Activated T-cell treated with anti-CD3 and anti-CD28 coated beads for 1 hour (primary cell): Measurements from ENCODE around the gene PATL1.
"Not testable (repeated sequence)": the region's sequence is repeated elsewhere in the genome, so short reads cannot be mapped to it uniquely, and the experiment has no call there.

Experiments
- DNase-seq: peaks from one replicate; pipeline ENCODE4 v3.0.0-alpha.2; 2020; ENCODE audit warnings: low read depth

PATL1 gene, protein sequence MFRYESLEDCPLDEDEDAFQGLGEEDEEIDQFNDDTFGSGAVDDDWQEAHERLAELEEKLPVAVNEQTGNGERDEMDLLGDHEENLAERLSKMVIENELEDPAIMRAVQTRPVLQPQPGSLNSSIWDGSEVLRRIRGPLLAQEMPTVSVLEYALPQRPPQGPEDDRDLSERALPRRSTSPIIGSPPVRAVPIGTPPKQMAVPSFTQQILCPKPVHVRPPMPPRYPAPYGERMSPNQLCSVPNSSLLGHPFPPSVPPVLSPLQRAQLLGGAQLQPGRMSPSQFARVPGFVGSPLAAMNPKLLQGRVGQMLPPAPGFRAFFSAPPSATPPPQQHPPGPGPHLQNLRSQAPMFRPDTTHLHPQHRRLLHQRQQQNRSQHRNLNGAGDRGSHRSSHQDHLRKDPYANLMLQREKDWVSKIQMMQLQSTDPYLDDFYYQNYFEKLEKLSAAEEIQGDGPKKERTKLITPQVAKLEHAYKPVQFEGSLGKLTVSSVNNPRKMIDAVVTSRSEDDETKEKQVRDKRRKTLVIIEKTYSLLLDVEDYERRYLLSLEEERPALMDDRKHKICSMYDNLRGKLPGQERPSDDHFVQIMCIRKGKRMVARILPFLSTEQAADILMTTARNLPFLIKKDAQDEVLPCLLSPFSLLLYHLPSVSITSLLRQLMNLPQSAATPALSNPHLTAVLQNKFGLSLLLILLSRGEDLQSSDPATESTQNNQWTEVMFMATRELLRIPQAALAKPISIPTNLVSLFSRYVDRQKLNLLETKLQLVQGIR

DNA sequence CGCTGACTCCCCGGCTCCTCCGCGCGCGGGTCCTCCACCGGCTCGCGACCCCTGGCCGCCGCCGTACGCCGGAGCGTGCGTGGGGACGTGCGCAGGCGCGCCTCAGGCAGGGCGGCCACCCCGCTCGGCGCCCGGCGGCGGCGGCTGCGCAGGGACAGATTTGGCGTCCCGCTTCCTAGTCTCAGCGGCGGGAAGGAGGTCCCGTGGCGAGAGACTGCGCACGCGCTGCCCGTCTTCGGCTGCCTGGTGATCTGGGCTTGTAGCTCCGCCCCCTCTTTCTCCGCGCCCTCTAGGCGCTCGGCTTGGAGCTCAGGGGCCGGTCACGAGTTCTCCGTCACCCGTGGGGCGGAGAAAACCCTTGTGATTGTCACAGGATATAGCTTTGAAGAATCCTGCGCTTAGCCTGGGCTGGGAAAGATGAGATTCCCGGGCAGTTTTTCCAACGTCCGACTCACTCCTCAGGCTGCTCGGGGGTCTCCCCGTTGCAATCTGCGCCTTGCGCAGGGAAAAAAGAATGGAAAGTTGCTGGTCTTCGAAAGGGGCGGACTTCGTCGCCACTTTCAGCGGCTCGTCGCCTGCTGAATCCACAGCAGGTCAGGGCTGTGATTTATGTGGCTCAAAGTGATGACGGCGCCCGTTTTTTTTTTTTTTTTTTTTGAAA, at the start of gene PATL1:
Gene PATL1, minus strand, starts transcription at position 88 of the 661 bp plus-strand sequence. CDS start 142 bp downstream, outside the sequence.
- peak; percentile 96 for DNase-seq

DNA sequence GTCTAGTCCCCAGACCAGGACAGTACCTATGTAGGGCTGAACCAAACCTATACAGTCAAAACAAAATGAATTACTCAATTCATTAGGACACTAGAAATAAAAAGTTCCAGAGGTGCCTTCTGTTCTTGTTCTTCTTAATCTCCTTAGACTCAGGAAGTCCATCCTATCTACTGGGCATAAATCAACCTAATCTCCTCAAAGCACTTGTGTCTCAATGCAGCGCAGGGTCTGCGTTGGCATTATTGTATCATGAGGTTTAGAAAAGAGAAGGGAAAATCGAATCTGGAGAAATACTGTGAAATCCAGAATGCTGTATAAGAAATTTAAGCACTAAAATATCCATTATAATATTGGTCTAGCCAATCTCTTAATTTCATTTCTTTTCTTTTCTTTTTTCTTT, 47.2 kb upstream of the PATL1 start:
- no peak for DNase-seq

DNA sequence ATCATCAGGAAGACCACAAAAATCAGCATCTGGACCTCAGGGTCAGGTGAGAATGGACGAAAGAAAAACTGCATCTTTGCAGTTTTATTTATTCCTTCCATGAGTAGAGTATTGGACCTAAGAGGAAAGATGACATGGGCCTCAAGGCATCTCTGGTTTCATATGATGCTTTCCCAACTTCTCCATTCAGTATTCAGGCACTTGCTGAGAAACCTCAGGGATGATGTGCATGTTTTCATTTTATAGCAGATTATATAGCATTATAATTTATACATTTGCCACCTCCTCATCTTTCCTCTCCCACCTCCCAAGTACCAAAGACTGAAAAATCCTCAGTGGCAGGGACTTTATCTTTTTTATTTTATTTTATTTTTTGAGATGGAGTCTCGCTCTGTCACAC, 44.9 kb upstream of the PATL1 start, which contains the start of gene OR10V1:
Gene OR10V1, minus strand, starts transcription at position 101 of the 400 bp plus-strand sequence. Its CDS starts 0 bp downstream, at position 101.
- DNase-seq, result no peak

DNA sequence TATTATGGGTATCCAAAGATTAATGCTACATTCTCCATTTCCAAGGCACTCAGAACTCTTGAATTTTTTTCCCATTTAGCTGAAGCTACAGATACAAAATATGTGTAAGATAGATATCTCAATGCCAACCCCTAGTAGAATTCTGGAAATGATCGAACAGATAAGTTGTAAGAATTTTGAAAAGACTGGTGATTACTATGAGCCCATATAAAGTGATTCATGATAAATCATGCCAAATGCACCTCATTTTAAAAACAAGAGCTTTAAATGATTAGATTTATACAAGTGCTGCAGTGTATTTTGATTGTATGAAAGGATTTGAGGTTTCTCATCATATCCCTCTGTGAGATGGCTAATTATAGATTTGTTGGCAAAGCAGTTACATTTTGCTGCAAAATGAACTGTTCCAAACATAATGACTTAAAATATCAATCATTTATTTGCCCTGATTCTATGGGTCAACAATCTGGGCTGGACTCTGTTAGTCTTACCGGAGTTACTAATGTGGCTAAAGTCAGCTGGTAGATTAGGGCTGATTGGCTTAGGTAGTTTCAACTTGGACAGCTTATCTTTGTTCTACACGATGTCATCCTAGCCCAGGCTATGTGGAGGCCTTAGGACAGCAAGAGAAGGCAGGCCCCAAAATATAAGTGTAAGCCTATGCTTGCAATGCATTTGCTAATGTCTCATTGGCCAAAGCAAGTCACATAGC, 41.5 kb upstream of the PATL1 start:
- DNase-seq, result no peak

DNA sequence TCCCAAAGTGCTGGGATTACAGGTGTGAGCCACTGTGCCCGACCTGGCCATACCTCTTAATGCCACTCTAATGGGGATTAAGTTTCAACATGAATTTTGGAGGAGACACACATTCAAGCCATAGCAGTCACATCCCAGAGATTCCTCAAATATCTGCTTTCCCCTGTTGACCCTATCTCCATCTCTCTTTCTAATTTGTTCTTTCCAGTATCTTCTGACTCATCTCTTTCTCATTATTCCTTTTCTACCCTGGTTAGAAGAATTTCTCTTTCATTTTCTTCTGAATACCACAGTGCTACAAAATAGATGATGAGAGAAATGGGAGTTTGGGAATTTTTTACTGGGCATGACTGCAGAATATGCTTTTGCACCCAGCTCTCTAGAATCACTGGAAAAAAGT, 39.7 kb upstream of the PATL1 start:
- no peak for DNase-seq

DNA sequence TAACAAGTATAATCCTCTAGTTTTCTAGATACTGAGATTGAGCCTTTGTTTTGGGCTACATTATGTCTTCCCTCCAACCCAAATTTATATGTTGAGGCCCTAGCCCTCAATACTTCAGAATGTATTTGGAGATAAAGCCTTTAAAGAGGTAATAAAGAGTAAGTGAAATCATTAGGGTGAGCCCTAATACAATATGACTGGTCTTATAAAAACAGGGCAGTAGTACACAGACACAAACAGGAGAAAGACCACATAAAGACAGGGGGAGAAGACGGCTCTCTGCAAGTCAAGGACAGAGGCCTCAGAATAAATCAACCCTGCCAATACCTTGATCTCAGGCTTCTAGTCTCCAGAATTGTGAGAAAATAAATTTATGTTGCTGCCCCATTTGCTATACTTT, 38.5 kb upstream of the PATL1 start:
- no peak for DNase-seq

DNA sequence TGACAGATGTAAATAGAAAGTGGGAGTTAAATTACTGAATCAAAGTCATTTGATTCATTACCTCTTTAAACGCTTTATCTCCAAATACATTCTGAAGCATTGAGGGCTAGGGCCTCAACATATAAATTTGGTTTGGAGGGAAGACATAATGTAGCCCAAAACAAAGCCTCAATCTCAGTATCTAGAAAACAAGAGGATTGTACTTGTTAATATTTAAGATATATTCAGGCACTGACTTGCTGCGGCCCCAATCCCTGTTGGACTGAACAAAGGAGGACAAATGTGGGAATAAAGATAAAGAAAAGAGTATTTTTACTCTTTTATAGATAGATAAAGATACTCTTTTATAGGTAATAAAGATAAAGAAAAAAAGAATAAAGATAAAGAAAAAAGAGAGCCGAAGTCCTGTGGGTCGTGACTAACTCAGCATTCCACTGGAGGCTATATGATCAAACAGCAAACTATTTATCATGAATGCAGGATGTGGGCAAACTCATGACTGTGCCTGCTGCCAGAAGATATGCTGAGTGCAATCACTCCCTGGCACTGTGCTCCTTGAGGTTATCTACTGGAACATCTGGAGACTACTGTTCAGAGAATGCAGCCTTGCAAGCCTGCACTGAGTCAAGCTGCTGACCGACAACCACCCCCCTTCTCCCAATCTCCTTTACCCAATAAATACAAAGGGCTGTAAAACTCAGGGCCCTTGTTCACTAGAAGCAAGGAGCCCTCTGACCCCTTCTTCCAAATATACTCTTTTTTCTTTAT, 37.9 kb upstream of the PATL1 start:
- no peak for DNase-seq

DNA sequence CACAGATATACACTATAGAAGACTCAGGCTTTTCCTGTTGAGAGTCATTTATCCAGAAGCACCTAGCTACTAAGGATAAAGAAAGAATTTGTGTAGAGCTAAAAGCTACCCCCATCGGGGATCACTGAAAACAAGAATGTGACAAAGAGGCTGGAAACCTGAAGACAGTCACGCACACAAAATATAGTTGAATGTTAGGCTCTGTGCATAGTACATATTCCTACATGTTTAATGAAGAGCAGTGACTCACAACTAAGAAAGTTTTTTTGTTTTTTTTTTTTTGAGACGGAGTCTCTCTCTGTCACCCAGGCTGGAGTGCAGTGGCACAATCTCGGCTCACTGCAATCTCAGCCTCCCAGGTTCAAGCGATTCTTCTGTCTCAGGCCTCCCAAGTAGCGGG, 36.5 kb upstream of the PATL1 start:
- DNase-seq, result no peak

DNA sequence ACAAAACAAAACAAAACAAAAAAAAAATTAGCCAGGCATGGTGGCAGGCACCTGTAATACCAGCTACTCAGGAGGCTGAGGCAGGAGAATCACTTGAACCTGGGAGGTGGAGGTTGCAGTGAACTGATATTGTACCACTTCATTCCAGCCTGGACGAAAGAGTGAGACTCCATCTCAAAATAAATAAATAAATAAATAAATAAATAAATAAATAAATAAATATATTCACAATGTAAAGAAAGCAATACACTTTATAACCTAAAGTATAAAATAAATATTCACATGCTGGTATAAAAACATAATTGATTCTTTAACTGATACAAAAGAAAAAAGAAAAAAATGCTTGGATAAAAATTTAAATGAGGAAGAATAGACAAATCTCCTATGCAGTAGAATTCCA, 34.7 kb upstream of the PATL1 start:
- DNase-seq, result not testable (repeated sequence)

DNA sequence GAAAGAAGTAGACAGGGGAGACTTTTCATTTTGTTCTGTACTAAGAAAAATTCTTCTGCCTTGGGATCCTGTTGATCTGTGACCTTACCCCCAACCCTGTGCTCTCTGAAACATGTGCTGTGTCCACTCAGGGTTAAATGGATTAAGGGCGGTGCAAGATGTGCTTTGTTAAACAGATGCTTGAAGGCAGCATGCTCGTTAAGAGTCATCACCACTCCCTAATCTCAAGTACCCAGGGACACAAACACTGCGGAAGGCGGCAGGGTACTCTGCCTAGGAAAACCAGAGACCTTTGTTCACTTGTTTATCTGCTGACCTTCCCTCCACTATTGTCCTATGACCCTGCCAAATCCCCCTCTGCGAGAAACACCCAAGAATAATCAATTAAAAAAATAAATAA, 31.3 kb upstream of the PATL1 start:
- not testable (repeated sequence) for DNase-seq

DNA sequence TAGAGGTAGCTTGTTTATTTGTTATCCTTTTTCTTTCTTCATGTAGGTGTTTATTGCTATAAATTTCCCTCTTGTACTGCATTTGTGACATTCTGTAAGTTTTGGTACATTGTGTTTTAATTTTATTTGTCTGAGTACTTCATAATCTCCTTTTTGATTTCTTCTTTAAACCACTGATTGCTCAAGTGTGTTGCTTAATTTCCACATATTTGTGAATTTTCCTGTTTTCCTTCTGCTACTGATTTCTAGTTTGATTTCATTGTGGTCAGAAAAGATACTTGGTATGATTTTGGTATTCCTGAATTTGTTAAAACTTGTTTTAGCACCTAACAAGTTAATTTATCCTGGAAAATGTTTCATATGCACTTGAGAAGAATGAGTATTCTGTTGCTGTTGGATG, 29.7 kb upstream of the PATL1 start:
- DNase-seq, result no peak

DNA sequence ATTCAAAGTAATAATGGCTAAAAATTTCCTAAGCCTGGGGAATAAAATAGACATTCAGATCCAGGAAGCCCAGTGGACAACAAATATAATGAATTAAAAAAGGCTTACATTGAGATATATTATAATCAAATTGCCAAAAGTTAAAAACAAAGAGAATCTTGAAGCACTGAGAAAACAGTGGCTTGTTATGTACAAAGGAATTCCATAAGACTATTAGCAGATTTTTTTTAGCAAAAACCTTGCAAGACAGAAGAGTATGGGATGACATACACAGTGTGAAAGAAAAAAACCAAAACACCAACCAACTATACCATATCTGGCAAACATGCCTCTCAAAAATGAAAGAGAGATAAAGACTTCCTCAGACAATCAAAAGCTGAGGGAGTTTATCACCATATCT, 24.1 kb upstream of the PATL1 start:
- DNase-seq, result no peak

DNA sequence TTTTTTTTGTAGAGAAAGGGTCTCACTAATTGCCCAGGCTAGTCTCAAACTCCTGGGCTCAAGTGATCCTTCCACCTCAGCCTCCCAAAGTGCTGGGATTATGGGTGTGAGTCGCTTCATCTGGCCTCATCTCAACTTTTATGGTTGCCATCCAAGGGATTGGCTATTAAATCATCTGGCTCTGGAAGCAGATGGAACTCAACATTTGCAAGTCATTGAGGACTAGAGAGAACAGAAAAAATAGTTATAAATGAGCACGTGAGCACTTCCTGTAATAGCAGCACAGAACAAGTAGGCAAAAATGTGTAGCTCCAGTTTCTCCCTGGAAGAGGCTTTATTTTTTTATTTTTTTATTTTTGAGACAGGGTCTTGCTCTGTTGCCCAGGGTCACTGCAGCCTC, 22.3 kb upstream of the PATL1 start:
- no peak for DNase-seq

DNA sequence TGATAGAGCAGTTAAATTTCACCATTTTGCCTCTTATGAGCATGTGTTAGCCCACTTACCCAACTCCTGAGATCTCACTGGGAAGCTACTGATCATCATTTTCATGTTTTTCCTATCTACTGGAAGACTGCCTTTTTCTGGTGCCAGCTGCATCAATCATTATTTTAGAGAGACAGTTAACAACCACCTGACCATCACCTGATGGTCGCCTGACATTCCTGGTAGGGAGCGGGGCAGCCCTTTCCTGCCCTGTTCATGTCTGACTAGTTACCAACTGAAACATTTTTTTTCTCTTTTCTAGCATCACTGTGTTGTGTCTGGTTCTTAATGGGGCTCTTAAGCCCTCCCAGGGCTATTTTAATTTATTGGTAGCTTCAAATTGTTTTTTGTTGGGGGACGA, 20.2 kb upstream of the PATL1 start:
- no peak for DNase-seq

DNA sequence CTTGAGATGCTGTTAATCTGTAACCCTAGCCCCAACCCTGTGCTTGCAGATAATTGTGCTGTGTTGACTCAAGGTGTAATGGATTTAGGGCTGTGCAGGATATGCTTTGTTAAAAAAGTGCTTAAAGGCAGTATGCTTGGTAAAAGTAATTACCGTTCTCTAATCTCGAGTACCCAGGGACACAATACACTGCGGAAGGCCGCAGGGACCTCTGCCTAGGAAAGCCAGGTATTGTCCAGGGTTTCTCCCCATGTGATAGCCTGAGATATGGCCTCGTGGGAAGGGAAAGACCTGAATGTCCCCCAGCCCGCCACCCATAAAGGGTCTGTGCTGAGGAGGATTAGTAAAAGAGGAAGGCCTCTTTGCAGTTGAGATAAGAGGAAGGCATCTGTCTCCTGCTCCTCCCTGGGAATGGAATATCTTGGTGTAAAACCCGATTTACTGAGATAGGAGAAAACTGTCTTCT, 12.5 kb upstream of the PATL1 start:
- not testable (repeated sequence) for DNase-seq

DNA sequence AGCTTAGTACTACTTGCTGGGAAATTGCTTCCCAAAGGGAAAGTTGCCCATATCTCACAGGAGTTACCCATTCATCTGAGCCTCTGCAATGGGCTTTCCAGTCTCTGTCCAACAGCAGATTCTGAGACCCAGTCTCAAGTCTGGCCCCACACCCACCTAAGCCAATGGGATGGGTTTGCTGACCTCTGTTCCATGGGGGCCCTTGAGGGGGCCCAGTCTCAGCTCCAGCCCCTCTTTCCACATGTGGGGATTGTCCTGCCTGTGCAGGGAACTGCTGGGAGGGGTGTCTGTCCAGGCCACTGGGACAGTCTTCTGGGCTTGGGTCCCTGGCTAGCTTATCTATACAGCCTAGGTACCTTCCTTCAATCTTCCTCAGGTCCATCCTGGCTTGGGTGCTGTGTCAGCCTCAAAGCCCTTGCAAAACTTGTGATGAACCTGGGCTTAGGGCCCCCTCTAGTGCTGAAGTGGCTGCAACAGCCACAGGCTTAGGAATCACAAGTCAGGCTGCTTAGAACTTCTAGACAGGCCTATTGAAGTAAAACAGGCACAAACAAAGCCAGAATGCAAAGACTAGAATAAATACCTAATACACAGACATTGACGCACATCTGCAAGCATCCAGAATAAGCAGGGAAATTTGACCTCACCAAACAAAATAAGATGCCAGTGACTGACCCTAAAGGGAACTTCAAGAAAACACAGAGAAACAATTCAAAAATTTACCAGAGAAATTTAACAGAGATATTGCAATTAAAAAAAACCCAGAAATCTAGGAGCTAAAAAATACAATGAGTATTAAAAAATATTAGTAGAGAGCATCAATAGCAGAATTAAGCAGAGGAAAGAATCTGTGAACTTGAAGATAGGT, 11.7 kb upstream of the PATL1 start:
- peak; percentile 19 for DNase-seq

DNA sequence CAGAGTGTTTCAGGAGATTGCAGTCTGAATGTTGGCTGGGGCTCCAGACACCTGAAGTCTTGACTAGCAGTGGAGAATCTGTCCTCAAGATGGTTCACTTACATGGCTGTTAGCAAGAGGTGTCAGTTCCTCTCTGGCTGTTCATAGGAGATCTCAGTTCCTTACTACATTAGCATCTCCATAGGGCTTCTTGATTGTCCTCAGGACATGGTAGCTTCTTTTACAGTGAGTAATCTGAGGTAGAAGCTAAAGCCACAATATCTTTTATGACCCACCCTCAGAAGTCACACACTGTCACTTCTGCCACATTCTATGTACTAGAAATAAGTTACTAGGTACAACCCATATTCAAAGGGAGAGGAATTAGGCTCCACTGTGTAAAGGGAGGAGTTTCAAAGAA, 10.5 kb upstream of the PATL1 start:
- no peak for DNase-seq

DNA sequence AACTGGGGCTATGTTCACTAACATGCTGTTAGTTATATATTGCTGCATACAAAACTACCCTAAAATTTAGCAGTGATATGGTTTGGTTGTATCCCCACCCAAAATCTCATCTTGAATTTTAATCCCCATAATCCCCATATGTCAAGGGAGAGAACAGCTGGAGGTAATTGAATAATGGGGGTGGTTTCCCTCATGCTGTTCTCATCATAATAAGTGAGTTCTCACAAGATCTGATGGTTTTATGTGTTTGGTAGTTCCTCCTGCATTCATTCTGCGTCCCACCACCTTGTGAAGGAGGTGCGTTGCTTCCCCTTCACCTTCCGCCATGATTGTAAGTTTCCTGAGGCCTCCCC, 10.0 kb upstream of the PATL1 start:
- DNase-seq, result no peak

DNA sequence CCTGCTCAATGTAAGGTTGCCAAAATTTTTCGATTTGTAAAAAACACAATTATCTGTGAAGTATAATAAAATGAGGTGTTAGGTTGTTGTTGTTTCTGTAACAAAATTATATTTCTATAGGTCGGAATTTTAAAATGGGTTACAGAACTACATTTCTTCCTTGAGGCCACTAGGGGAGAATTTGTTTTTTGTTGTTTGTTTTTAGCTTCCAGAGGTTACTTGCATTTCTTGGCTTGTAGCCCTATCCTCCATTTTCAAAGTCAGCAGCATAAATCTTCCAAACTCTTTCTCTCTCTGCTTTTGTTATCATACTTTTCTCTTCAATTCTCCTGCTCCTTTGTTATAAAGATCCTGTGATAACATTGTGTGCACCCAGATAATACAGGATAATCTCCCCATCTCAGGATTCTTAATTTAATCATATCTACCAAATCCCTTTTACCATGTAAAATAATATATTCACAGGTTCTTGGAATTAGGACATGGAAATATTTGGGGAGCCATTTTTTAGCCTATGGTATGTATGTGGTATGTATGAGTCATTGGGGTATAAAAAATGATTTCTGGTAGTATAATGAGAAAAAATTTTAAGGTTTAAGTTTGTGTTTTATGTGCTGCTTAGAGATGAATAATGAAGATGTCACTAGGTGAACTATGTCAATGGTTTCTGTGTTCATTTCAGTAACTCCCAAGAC, 9.4 kb upstream of the PATL1 start:
- no peak for DNase-seq

DNA sequence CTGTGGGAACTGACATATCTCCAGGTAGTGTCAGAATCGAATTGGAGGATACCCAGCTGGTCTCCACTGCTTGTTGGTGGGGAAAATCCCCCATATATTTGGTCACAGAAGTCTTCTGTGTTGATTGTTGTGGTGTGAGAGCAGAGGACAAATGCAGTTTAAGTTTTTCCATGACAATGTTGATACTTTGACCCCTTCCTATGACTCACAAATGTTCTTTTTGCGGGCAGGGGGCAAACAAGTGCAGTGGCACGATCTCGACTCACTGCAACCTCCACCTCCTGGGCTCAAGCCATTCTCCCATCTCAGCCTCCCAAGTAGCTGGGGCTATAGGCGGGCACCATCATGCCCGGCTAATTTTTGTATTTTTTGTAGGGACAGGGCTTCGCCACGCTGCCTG, 7.4 kb upstream of the PATL1 start:
- DNase-seq, result no peak
